Loucy (cell line): ENCODE data around the gene TACC3.

Source experiments
- H2AFZ ChIP-seq: fragments of 200-600 bp; sonication (generic); 2 replicates; pipeline ENCODE4 v1.6.0; 2016; ENCODE audit warnings: antibody characterized with exemption, mild to moderate bottlenecking, low read length, moderate library complexity
- H3F3A ChIP-seq: fragments of 200-600 bp; 2 replicates; pipeline ENCODE4 v1.6.0; 2016; ENCODE audit warnings: antibody characterized with exemption, low read depth, mild to moderate bottlenecking
- H3K27me3 ChIP-seq: fragments of 200-600 bp; sonication (generic); 2 replicates; pipeline ENCODE4 v1.6.1; 2014; ENCODE audit warnings: low read length, mild to moderate bottlenecking; ENCODE audit not compliant: insufficient read depth, poor library complexity, severe bottlenecking
- H3K36me3 ChIP-seq: fragments of 200-600 bp; sonication (generic); 2 replicates; pipeline ENCODE4 v1.6.1; 2016; ENCODE audit warnings: low read length; ENCODE audit not compliant: insufficient read depth
- H3K4me1 ChIP-seq: fragments of 200-600 bp; sonication (generic); 2 replicates; pipeline ENCODE4 v1.5.1; 2014; ENCODE audit warnings: low read length, mild to moderate bottlenecking; ENCODE audit not compliant: insufficient read depth, poor library complexity, severe bottlenecking
- H3K4me2 ChIP-seq: fragments of 200-600 bp; sonication (generic); 2 replicates; pipeline ENCODE4 v1.6.0; 2014; ENCODE audit warnings: antibody characterized with exemption, low read length, low read depth, mild to moderate bottlenecking; ENCODE audit not compliant: poor library complexity, severe bottlenecking
- H3K4me3 ChIP-seq: fragments of 200-600 bp; sonication (generic); 2 replicates; pipeline ENCODE4 v1.5.1; 2014; ENCODE audit warnings: low read length, mild to moderate bottlenecking, mixed read lengths; ENCODE audit not compliant: poor library complexity, severe bottlenecking
- H3K79me2 ChIP-seq: fragments of 200-600 bp; sonication (generic); 2 replicates; pipeline ENCODE4 v1.6.1; 2014; ENCODE audit warnings: low read length; ENCODE audit not compliant: insufficient read depth
- H3K9ac ChIP-seq: fragments of 200-600 bp; sonication (generic); 2 replicates; pipeline ENCODE4 v1.6.0; 2014; ENCODE audit warnings: mild to moderate bottlenecking, low read depth, low read length, moderate library complexity; ENCODE audit not compliant: poor library complexity, severe bottlenecking
- H3K9me2 ChIP-seq: fragments of 200-600 bp; sonication (generic); replicated peaks from 2 replicates; pipeline ENCODE4 v1.6.1; 2016; ENCODE audit warnings: low read depth, low read length, mixed read lengths
- H3K9me3 ChIP-seq: fragments of 200-600 bp; sonication (generic); 2 replicates; pipeline ENCODE4 v1.6.1; 2014; ENCODE audit warnings: mild to moderate bottlenecking, antibody characterized with exemption, low read length, low read depth; ENCODE audit not compliant: insufficient read depth
- H4K20me1 ChIP-seq: fragments of 200-600 bp; sonication (generic); 2 replicates; pipeline ENCODE4 v1.6.0; 2014; ENCODE audit warnings: antibody characterized with exemption, low read length, mild to moderate bottlenecking; ENCODE audit not compliant: insufficient read depth, poor library complexity, severe bottlenecking
- CTCF ChIP-seq: fragments of 200-600 bp; sonication (generic); conservative IDR thresholded peaks from 2 replicates; pipeline ENCODE4 v1.5.1; 2014; ENCODE audit warnings: mild to moderate bottlenecking, antibody characterized with exemption, low read length
- EZH2phosphoT487 ChIP-seq: fragments of 200-600 bp; IDR thresholded peaks from 2 replicates; pipeline ENCODE4 v1.6.1; 2018; ENCODE audit warnings: antibody characterized with exemption, mild to moderate bottlenecking, moderate library complexity, borderline replicate concordance

TACC3 gene

GRCh38 chr4:1778642-1779392, 57.5 kb downstream of the TACC3 start:
- Histone ChIP-seq H4K20me1 (no peaks in the 10 kb centered on the region), H3K9ac (no peak overlapping the region), H3K36me3 (no peaks in the 10 kb centered on the region), H3K4me3 (no peak overlapping the region), H3K27me3 (no peaks in the 10 kb centered on the region), H3K9me2 (no peaks in the 10 kb centered on the region), H3K79me2 (no peaks in the 10 kb centered on the region), H3F3A (no peaks in the 10 kb centered on the region), H2AFZ (no peak overlapping the region), H3K4me1 (no peaks in the 10 kb centered on the region), H3K9me3 (no peaks in the 10 kb centered on the region), H3K4me2 (no peak overlapping the region)
- TF ChIP-seq CTCF (no peak), EZH2phosphoT487 (no peak)

GRCh38 chr4:1779588-1780382, 58.5 kb downstream of the TACC3 start:
- Histone ChIP-seq H3K36me3 (no peaks in the 10 kb centered on the region), H3F3A (no peaks in the 10 kb centered on the region), H3K4me2 (no peak overlapping the region), H3K27me3 (no peaks in the 10 kb centered on the region), H3K4me1 (no peaks in the 10 kb centered on the region), H3K4me3 (no peak overlapping the region), H3K9me3 (no peaks in the 10 kb centered on the region), H3K9me2 (no peaks in the 10 kb centered on the region), H3K79me2 (no peaks in the 10 kb centered on the region), H4K20me1 (no peaks in the 10 kb centered on the region), H2AFZ (no peak overlapping the region), H3K9ac (no peak overlapping the region)
- TF ChIP-seq CTCF (no peak), EZH2phosphoT487 (no peak)

- no peak overlapping the region for H3K4me2 ChIP-seq
- no peaks in the 10 kb centered on the region for H3F3A ChIP-seq
- no peak overlapping the region for H3K4me3 ChIP-seq
- no peaks in the 10 kb centered on the region for H3K27me3 ChIP-seq
- no peaks in the 10 kb centered on the region for H4K20me1 ChIP-seq
- no peak overlapping the region for H3K9ac ChIP-seq
- no peaks in the 10 kb centered on the region for H3K9me2 ChIP-seq
- H3K4me1 ChIP-seq = no peaks in the 10 kb centered on the region
- H3K9me3 ChIP-seq = no peaks in the 10 kb centered on the region
- H3K36me3 ChIP-seq = no peaks in the 10 kb centered on the region
- no peak for TF ChIP-seq EZH2phosphoT487
- no peak for TF ChIP-seq CTCF
- no peak overlapping the region for H2AFZ ChIP-seq
- H3K79me2 ChIP-seq = no peaks in the 10 kb centered on the region
These were observed 59.1 kb downstream of the TACC3 start for GRCh38 chr4:1780435-1780834.
